GM12872 (cell line): Measurements from ENCODE around the gene FBXL13.

Experiments
- TF ChIP-seq, protein P1 (sequence below): IDR thresholded peaks from 3 replicates; pipeline ENCODE4 v1.5.1; 2011; ENCODE audit warnings: low read depth, mild to moderate bottlenecking, low read length, moderate library complexity; ENCODE audit not compliant: insufficient read depth

Gene FBXL13

DNA sequence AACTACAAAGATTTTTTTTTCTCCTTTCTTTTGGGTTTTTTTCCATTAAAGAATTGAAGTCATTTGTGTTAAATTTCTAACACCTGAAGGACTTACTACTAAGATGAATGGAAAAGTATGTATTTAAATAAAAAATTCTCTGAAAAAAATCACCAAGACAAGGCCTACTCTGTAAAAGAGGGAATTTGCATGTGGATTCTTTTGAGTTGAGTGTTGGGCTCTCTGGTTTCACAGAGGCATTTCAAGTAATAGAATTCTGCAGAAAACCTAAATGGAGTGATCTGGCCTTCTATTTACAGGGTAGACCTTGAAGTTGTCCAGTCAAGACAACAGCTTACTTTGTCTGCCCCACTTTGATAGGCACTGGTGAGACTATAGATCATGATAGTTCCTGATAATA is 157.7 kb downstream of the FBXL13 start:
- TF ChIP-seq, protein P1, sequence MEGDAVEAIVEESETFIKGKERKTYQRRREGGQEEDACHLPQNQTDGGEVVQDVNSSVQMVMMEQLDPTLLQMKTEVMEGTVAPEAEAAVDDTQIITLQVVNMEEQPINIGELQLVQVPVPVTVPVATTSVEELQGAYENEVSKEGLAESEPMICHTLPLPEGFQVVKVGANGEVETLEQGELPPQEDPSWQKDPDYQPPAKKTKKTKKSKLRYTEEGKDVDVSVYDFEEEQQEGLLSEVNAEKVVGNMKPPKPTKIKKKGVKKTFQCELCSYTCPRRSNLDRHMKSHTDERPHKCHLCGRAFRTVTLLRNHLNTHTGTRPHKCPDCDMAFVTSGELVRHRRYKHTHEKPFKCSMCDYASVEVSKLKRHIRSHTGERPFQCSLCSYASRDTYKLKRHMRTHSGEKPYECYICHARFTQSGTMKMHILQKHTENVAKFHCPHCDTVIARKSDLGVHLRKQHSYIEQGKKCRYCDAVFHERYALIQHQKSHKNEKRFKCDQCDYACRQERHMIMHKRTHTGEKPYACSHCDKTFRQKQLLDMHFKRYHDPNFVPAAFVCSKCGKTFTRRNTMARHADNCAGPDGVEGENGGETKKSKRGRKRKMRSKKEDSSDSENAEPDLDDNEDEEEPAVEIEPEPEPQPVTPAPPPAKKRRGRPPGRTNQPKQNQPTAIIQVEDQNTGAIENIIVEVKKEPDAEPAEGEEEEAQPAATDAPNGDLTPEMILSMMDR: no peak

DNA sequence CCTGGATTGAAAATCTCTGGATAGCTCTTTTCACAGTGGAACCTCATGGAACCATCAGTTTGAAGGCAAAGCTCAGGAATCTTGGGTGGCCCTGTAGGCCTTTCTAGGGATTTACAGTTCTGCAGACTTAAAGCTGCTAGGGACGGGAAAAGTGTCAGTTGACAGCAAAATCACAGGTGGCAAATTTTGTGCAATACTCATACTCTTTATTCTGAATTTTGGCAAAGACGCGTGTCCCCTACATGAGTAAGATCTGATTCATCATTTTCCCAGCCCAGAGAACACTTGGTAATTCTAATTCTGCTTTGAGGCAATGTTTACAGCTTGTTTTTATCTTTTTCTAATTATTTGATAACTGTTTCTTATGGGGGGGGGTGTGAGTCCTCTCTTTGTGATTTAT is 158.2 kb downstream of the FBXL13 start:
- TF ChIP-seq, protein P1: no peak

DNA sequence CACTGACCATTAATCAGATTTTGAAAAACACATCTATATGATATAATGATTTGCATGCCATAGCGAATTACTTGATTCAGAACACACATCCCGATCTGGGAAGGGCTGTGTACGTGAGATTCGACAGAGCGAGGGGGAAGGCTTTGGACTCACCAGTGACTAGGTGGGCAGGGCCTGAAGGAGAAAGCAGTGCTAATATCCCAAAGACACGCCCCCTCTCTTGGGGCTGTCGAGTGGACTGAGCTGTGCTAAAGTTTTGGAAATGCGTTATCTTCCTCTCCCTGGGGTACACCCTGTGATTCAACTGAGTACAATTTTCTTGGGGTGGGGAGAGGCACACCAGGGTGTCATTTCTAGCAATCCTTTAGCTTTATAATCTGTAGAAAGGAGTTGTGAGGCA is 160.0 kb downstream of the FBXL13 start:
- TF ChIP-seq, protein P1: no peak

DNA sequence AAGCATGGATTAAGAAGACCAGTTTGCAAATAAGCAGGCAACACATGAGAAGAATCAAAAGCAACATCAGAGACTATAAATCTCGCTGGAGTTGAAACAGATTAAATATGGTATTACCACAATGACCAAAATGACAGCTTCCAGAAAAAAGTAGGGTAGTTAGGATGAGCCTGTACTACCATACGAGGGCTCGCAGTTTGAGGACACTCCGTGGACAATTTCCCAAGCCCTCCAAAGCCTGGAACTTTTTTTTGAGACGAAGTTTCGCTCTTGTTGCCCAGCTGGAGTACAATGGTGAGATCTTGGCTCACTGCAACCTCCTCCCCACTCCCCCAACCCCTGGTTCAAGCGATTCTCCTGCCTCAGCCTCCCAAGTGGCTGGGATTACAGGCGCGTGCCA is 160.8 kb downstream of the FBXL13 start:
- TF ChIP-seq, protein P1: no peak

DNA sequence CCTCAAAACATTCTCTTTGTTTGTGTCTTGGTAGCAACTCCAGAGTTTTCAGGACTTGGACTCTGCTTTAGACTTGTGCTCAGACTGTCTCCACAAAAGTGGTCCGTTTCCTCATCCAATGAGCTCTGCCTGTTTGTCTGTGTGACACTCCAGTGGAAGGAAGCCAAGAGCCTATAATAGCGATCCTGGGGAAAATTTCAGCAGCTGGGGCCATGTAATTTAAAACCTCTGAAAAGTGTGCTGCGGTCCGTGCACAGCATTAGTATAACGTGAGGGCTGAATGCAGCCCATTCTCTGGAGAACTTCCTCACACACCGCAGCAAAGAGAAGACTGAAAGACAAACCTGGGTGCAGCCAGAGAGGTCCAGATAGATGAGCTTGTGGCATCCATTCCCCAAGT is 161.9 kb downstream of the FBXL13 start, which contains the start of gene LRRC17:
Gene LRRC17 (plus strand): TSS at position 259 of the 400 bp plus-strand sequence. CDS start 20,914 bp downstream, outside the sequence.
- TF ChIP-seq, protein P1: no peak

DNA sequence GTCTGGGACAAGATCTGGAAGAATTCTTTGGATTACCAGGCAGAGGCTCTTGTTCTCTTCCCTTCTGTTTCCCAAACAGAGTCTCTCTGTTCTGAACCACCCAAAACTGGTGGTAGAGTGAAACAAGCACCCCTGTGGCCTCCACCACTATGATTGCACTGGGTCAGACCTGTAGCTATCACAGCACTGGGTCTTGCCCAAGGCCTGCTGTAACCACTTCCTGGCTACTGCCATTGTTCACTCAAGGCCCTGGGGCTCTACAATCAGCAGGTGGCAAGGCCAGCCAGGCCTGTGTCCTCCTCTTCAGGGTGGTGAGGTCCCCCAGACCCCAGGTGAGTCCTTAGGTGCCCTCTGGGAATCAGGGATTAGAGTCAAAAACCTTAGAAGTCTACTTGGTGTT is 165.9 kb downstream of the FBXL13 start:
- TF ChIP-seq, protein P1: no peak

DNA sequence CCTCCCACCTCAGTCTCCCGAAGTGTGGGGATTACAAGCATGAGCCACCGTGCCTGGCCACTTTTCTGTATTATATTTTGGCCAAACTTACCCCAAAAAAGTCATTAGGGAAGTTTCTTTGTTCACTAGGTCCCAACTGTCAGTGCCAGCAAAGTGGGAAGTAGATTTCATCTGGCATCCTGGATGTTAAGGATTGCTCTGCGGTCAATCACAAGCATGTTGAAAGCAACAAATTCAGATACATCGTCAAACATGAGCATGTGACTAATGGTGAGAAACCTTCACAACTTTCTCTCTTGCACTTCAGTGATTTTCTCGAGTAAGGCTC is 176.1 kb downstream of the FBXL13 start:
- TF ChIP-seq, protein P1: no peak
